ENCODE results near the gene EOGT.

EOGT gene

GRCh38 chr3:69013253-69014021 lies at the start of gene EOGT:
TSS of gene EOGT (minus strand) at chr3:69013684. CDS start at chr3:69009846, 3,838 bp downstream.
- DNase-seq (ENCODE audit: low read depth): peak; percentile 86

GRCh38 chr3:69059688-69060087 lies 46.2 kb upstream of the EOGT start:
- DNase-seq (ENCODE audit: low read depth): no peak

DNA sequence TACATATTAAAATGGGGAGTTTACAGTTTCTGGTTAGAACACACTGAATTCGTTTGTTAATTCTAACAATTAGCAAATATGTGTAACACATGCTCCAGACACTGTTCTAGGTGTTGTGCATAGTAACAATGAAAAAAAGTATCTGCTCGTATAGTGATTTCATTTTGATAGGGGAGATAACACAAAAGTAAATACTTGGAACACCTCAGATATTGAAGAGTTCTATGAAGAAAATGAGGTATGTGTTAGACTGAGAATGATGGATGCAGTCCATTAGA lies 45.4 kb upstream of the EOGT start:
- DNase-seq (ENCODE audit: low read depth): no peak

DNA sequence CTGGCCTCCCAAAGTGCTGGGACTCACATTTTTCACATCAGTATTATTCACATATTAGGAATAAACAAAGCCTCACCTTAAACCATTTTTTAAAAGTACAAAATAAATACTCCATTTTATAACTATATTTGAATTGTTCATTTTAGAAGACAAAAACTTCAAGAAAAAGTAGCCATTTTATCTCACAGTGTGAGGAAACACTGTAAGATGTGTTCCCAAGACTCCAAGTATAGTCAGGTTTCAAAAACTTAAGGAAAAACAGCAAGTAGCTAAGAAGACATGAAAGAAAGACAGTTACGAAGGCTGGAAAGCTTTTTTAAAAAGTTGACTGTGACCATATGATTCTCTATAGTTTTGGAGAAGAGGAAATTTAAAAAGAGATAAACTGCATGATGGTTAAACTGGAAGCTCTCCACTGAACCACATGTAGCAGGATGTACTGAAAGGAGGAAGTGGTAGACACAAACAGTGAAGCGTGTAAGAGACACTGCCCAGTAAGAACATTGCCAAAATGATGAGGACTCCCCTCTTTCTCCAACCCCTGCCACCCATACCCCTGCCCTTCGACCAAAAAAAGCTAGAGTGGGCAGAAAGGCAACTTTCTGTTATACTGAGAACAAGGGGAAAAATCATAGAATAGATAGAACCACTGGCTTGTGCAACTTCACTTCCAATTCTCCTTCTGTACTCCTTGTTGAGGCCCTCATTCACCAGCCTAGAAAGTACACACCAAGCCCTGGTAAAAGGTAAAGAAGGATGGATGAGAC lies 44.9 kb upstream of the EOGT start:
- no peak for DNase-seq (ENCODE audit: low read depth)

- no peak for DNase-seq (ENCODE audit: low read depth)
Observed at GRCh38 chr3:69052472-69052898, 39.0 kb upstream of the EOGT start.

DNA sequence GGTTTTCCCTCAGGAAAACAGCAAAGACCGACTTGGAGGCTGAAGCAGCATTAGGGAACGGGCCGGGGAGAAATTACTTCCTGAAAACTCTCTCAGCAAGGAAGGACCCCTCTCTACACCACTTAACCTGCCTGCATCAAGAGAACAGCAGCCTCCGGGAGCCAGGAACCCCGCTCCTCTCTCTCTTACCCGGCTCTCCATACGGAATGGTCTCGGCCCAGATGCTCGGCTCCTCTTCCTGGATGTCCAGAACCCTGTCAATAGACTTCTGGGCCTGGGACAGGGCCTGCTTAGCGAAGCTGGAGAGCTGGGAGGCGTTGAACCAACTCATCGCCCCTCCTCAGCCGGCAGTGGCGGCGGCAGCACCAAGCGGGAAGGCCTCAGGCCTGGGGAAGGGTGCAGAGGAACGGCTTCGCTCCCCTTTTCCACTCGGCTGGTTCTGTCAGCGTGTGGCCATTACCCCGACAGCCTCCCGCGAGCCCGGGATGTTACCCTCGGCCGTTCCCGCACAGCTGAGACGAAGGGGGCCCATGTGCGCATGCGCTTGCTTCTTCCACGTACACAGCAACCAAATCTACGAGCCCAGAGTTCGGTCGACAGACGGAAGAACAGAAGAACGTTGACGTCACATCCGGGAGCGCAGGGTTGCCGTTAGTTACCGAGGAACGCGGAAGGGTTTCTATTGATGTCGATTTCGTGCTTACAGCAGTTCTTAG lies 38.4 kb upstream of the EOGT start, which contains the start of gene TMF1:
TSS of gene TMF1 (minus strand) at position 578 of the 716 bp plus-strand sequence. CDS start at position 331, 247 bp downstream.
- DNase-seq (ENCODE audit: low read depth): peak; percentile 99

GRCh38 chr3:69048990-69049389 lies 35.5 kb upstream of the EOGT start:
- no peak for DNase-seq (ENCODE audit: low read depth)

DNA sequence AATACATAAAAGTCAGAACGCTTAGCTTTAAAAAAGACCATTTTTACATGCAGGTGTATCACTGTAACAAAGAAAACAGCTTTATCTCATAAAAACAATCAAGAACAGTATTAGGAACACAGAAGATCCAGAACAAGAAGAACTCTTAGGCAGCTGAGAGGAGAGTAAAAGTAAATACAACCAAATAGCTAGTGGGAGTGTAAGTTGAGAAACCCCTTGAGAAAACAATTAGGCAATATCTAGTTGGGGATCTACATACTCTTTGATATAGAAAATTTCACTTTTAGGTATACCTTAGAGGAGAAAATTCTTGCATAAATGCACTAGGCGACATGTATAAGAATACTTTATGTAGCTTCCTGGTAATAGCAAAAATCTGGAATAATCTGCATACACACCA lies 31.1 kb upstream of the EOGT start:
- peak; percentile 20 for DNase-seq (ENCODE audit: low read depth)

DNA sequence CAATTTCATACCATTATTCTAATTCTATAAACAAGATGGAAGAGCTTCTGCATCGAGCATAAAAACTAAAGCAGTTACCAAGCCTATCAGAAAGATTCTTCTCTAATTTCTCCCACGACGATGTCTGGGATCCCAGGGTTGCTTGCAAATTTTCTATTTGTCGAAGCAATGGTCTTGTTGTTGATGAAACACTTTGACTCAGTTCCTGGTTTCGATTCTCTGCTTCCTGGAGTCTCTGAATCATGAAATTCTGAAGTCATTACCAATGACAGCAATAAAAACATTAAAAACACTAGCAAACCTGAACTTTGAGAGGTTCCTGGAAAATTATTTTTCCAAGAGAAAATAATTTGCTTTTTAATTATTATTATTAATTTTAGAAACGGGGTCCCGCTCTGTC lies 20.0 kb upstream of the EOGT start:
- peak; percentile 60 for DNase-seq (ENCODE audit: low read depth)

DNA sequence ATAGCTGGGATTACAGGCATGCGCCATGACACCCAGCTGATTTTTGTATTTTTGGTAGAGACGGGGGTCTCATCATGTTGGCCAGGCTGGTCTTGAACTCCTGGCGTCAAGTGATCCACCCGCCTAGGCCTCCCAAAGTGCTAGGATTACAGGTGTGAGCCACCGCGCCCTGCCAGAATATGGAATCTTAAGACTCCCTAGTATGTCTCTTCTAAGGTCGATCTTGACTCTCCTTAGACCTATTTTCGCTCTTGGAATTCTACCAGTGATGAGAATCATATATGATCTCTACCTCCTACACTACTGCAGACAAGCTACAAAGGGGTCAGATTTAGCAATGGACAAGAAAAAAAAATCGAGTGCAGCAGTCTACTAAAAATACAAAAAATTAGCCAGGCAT lies 19.3 kb upstream of the EOGT start:
- no peak for DNase-seq (ENCODE audit: low read depth)

GRCh38 chr3:69032142-69032541 lies 18.7 kb upstream of the EOGT start:
- peak; percentile 20 for DNase-seq (ENCODE audit: low read depth)

- peak; percentile 44 for DNase-seq (ENCODE audit: low read depth)
Observed at GRCh38 chr3:69031635-69032034, 18.2 kb upstream of the EOGT start.

DNA sequence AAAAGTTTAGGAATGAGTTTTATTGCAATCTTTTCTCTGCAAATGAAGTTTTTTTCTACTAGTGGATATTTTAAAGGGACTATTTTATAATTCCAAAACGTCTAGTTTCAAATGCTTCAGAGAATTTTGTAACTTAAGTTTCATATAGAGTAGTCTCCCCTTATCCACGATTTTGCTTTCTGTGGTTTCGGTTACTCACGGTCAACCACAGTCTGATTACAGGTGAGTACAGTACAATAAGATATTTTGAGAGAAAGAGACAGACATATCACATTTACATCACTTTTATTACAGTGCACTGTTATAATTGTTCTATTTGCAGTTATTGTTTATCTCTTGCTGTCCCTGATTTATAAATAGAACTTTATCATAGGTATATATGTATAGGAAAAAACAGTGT lies 7.4 kb upstream of the EOGT start:
- no peak for DNase-seq (ENCODE audit: low read depth)

GRCh38 chr3:69020424-69020823 lies 6.9 kb upstream of the EOGT start:
- no peak for DNase-seq (ENCODE audit: low read depth)

- DNase-seq (ENCODE audit: low read depth): no peak
Observed at GRCh38 chr3:69016901-69017300, 3.4 kb upstream of the EOGT start.

- no peak for DNase-seq (ENCODE audit: low read depth)
Observed at GRCh38 chr3:69016102-69016501, 2.6 kb upstream of the EOGT start.

- DNase-seq (ENCODE audit: low read depth): no peak
Observed at GRCh38 chr3:69014022-69014580, 617 bp upstream of the EOGT start.

GRCh38 chr3:69012800-69013252 lies 658 bp downstream of the EOGT start:
- peak; percentile 66 for DNase-seq (ENCODE audit: low read depth)

GRCh38 chr3:69012100-69012799 lies 1.2 kb downstream of the EOGT start:
- DNase-seq (ENCODE audit: low read depth): peak; percentile 89

GRCh38 chr3:69011096-69011730 lies 2.3 kb downstream of the EOGT start:
- no peak for DNase-seq (ENCODE audit: low read depth)
